Measurements from ENCODE around the gene WNK4. TPM values are rescaled to one million over a fixed set of nuclear protein-coding genes. Genes with fewer than 3 reads are reported as not detected.
A peak's percentile ranks its signal among the peaks of the same experiment; 100 is the strongest.

WNK4 gene
- total RNA-seq, 2 donors from 2014 or later, result 32.6 to 54.6 TPM

GRCh38 chr17:42841975-42842685 lies 61.7 kb downstream of the WNK4 start:
- Histone ChIP-seq H3K9me3 (no peaks in the 10 kb centered on the region), H3K27me3 (no peaks in the 10 kb centered on the region), H3K4me1 (no peaks in the 10 kb centered on the region), H3K36me3 (peaks cover 16% of the 10 kb centered on the region), H3K27ac (no peak overlapping the region), H3K4me3 (no peak overlapping the region), H3K9ac (ENCODE audit: low read depth in 2 of 2, low read length in 2 of 2) (no peak overlapping the region)
- no peak for DNase-seq
- no peak for TF ChIP-seq CTCF (IDR thresholded peaks at IDR 0.05)
- intact Hi-C loops (cut with DNase I), result loop anchor here (2.0 kb wide), 2 partner anchors 87 to 95 kb away; no protein-coding TSS in a partner anchor

- no peaks in the 10 kb centered on the region for H3K4me1 ChIP-seq
- H3K27ac ChIP-seq, result no peak overlapping the region
- intact Hi-C loops (cut with DNase I), result loop anchor here (2.0 kb wide), 2 partner anchors 85 to 93 kb away; no protein-coding TSS in a partner anchor
- no peaks in the 10 kb centered on the region for H3K27me3 ChIP-seq
- peak; percentile 48 for DNase-seq
- H3K4me3 ChIP-seq, result no peak overlapping the region
- peaks cover 16% of the 10 kb centered on the region for H3K36me3 ChIP-seq
- H3K9ac ChIP-seq (ENCODE audit: low read depth in 2 of 2, low read length in 2 of 2), result no peak overlapping the region
- no peaks in the 10 kb centered on the region for H3K9me3 ChIP-seq
- peak; percentile 60 for TF ChIP-seq CTCF (IDR thresholded peaks at IDR 0.05)
Observed at GRCh38 chr17:42843358-42843934, 63.0 kb downstream of the WNK4 start.

GRCh38 chr17:42844271-42844670 lies 63.9 kb downstream of the WNK4 start, which contains the start of gene AOC2:
Gene AOC2, plus strand, starts transcription at chr17:42844580. Its CDS starts 47 bp downstream, at chr17:42844627.
- no peak within 1 kb of the TSS for H3K27ac ChIP-seq
- no peak for DNase-seq
- no peak for TF ChIP-seq CTCF (IDR thresholded peaks at IDR 0.05)

GRCh38 chr17:42844761-42845555 lies 64.5 kb downstream of the WNK4 start:
- no peak overlapping the region for H3K27ac ChIP-seq
- no peak overlapping the region for H3K9ac ChIP-seq (ENCODE audit: low read depth in 2 of 2, low read length in 2 of 2)
- peaks cover 10% of the 10 kb centered on the region for H3K36me3 ChIP-seq
- H3K4me3 ChIP-seq, result no peak overlapping the region
- no peak for DNase-seq
- H3K27me3 ChIP-seq, result no peaks in the 10 kb centered on the region
- intact Hi-C loops (cut with DNase I), result no loop called here
- no peaks in the 10 kb centered on the region for H3K9me3 ChIP-seq
- no peaks in the 10 kb centered on the region for H3K4me1 ChIP-seq
- no peak for TF ChIP-seq CTCF (IDR thresholded peaks at IDR 0.05)

More at GRCh38 chr17:42844271-42844670, 63.9 kb downstream of the WNK4 start, which contains the start of gene AOC2:
- intact Hi-C loops (cut with DNase I), result no loop called here
- Histone ChIP-seq H3K27me3 (no peaks in the 10 kb centered on the region), H3K9ac (ENCODE audit: low read depth in 2 of 2, low read length in 2 of 2) (no peak within 1 kb of the TSS), H3K4me3 (no peak within 1 kb of the TSS), H3K36me3 (peaks cover 10% of the 10 kb centered on the region), H3K9me3 (no peaks in the 10 kb centered on the region), H3K4me1 (no peaks in the 10 kb centered on the region)

- no peak overlapping the region for H3K4me3 ChIP-seq
- H3K9me3 ChIP-seq, result no peaks in the 10 kb centered on the region
- H3K27ac ChIP-seq, result no peak overlapping the region
- H3K9ac ChIP-seq (ENCODE audit: low read depth in 2 of 2, low read length in 2 of 2), result no peak overlapping the region
- DNase-seq, result no peak
- no peaks in the 10 kb centered on the region for H3K27me3 ChIP-seq
- no peaks in the 10 kb centered on the region for H3K4me1 ChIP-seq
- no peak for TF ChIP-seq CTCF (IDR thresholded peaks at IDR 0.05)
- peaks cover 10% of the 10 kb centered on the region for H3K36me3 ChIP-seq
- intact Hi-C loops (cut with DNase I), result no loop called here
Observed at GRCh38 chr17:42845556-42845917, 65.1 kb downstream of the WNK4 start.
